HCT116 (cell line): ENCODE measurements around the gene DPF3. TPM values are rescaled to one million over a fixed set of nuclear protein-coding genes. Genes with fewer than 3 reads are reported as not detected.

ENCODE experiments used
- ATAC-seq: fragments of 200-7000 bp; cut with Tn5 transposase; 2 replicates; pipeline ENCODE4 v1.9.1; 2020; ENCODE audit warnings: mild to moderate bottlenecking, moderate library complexity
- BruUV-seq: library from RNA; stranded (reverse); fragments of 400-500 nt; replicated peaks from 2 replicates; lab custom pipeline; 2021; lab: Mats Ljungman, UMichigan
- CTCF ChIA-PET: fragments of 300-600 bp; sonication (Branson Sonifier 250); formaldehyde crosslinking; loops from one replicate; lab custom pipeline; 2021; ENCODE audit warnings: antibody characterized with exemption; lab: Charles Lee
- POLR2A ChIA-PET: fragments of 300-600, 350-600 bp; sonication (Branson Sonifier 250); formaldehyde crosslinking; loops from one replicate; lab custom pipeline; 2021; ENCODE audit warnings: antibody characterized with exemption; lab: Charles Lee
- RAD21 ChIA-PET, 2 experiments: fragments of 300-600 bp; sonication (Branson Sonifier 250); formaldehyde crosslinking; loops; one replicate each; lab custom pipeline; 2023; ENCODE audit warnings: low total read pairs in 2 of 2; ENCODE audit not compliant: uncharacterized antibody in 2 of 2, unreplicated experiment in 2 of 2, low non-redundant PET in 1 of 2; lab: Charles Lee
- DNase-seq: peaks from one replicate; pipeline ENCODE4 v3.0.0-alpha.2; 2010; ENCODE audit warnings: low read depth, low spot score
- H2AFZ ChIP-seq: fragments of 200-600 bp; shearing (Covaris generic), sonication (generic); 2 replicates; pipeline ENCODE4 v1.6.1; 2017; ENCODE audit warnings: low read depth, mixed run types, mixed read lengths, antibody characterized with exemption, low read length; ENCODE audit not compliant: poor library complexity, severe bottlenecking
- H3K27ac ChIP-seq: 2 replicates; pipeline ENCODE4 v1.5.1; 2012; ENCODE audit warnings: low read depth, low read length
- H3K27me3 ChIP-seq: fragments of 200-600 bp; sonication (generic); 2 replicates; pipeline ENCODE4 v1.6.1; 2016; ENCODE audit warnings: mixed run types, low read length, mixed read lengths; ENCODE audit not compliant: insufficient read depth
- H3K36me3 ChIP-seq, 2 experiments: fragments of 200-500 bp in 1 of 2; fragments of 200-600 bp in 1 of 2; sonication (Bioruptor generic) in 1 of 2; sonication (generic) in 1 of 2; 2 replicates each; pipeline versions ENCODE4 v1.5.1 to v1.6.1; 2014 to 2016; ENCODE audit warnings: low read length in 2 of 2, inconsistent platforms in 1 of 2, mixed read lengths in 1 of 2, mixed run types in 1 of 2; ENCODE audit not compliant: insufficient read depth in 2 of 2, control insufficient read depth in 1 of 2
- H3K4me1 ChIP-seq, 2 experiments: fragments of 200-600 bp in 1 of 2; sonication (generic) in 1 of 2; 2 replicates each; pipeline versions ENCODE4 v1.5.1 to v1.6.1; 2012 to 2017; ENCODE audit warnings: low read length in 2 of 2, inconsistent platforms in 1 of 2, mild to moderate bottlenecking in 1 of 2, mixed read lengths in 1 of 2, mixed run types in 1 of 2, moderate library complexity in 1 of 2; ENCODE audit not compliant: insufficient read depth in 2 of 2, control insufficient read depth in 1 of 2
- H3K4me2 ChIP-seq: fragments of 200-600 bp; sonication (generic); 2 replicates; pipeline ENCODE4 v1.6.1; 2017; ENCODE audit warnings: mixed run types, low read length, mixed read lengths
- H3K4me3 ChIP-seq, 2 experiments: fragments of 200-600 bp in 1 of 2; sonication (generic) in 1 of 2; replicated peaks in 1 of 2; 2 replicates each; pipeline ENCODE4 v1.5.1; 2011 to 2016; ENCODE audit warnings: low read length in 2 of 2, control low read depth in 1 of 2, low read depth in 1 of 2, mild to moderate bottlenecking in 1 of 2, mixed read lengths in 1 of 2, mixed run types in 1 of 2
- H3K79me2 ChIP-seq: fragments of 200-600 bp; sonication (generic); 2 replicates; pipeline ENCODE4 v1.6.1; 2017; ENCODE audit warnings: mild to moderate bottlenecking, mixed run types, low read length, moderate library complexity, mixed read lengths; ENCODE audit not compliant: insufficient read depth
- H3K9ac ChIP-seq: fragments of 200-600 bp; sonication (generic); 2 replicates; pipeline ENCODE4 v1.6.1; 2016; ENCODE audit warnings: low read length, mixed read lengths
- H3K9me2 ChIP-seq: fragments of 200-600 bp; sonication (generic), shearing (Covaris generic); 2 replicates; pipeline ENCODE4 v1.6.1; 2017; ENCODE audit warnings: mixed run types, mild to moderate bottlenecking, moderate library complexity; ENCODE audit not compliant: insufficient read depth
- H3K9me3 ChIP-seq, 2 experiments: fragments of 200-500 bp in 1 of 2; fragments of 200-600 bp in 1 of 2; sonication (Bioruptor generic) in 1 of 2; sonication (generic) in 1 of 2; 2 replicates each; pipeline ENCODE4 v1.6.1; 2014 to 2017; ENCODE audit warnings: low read length in 2 of 2, mixed read lengths in 2 of 2, inconsistent platforms in 1 of 2, low read depth in 1 of 2, mild to moderate bottlenecking in 1 of 2, mixed run types in 1 of 2, moderate library complexity in 1 of 2; ENCODE audit not compliant: control insufficient read depth in 1 of 2, insufficient read depth in 1 of 2
- H4K20me1 ChIP-seq: fragments of 200-600 bp; sonication (generic), shearing (Covaris generic); 2 replicates; pipeline ENCODE4 v1.6.1; 2017; ENCODE audit warnings: mixed run types, mild to moderate bottlenecking, moderate library complexity; ENCODE audit not compliant: insufficient read depth
- ATF3 ChIP-seq: IDR thresholded peaks from 2 replicates; pipeline ENCODE4 v1.6.1; 2012
- CEBPB ChIP-seq: IDR thresholded peaks from 2 replicates; pipeline ENCODE4 v1.6.1; 2012; ENCODE audit warnings: low read depth
- EZH2phosphoT487 ChIP-seq: fragments of 200-600 bp; IDR thresholded peaks from 2 replicates; pipeline ENCODE4 v1.6.1; 2018; ENCODE audit warnings: antibody characterized with exemption, borderline replicate concordance
- RAD21 ChIP-seq: IDR thresholded peaks from 2 replicates; pipeline ENCODE4 v1.6.1; 2012; ENCODE audit warnings: low read depth, mild to moderate bottlenecking
- REST ChIP-seq: IDR thresholded peaks from 2 replicates; pipeline ENCODE4 v1.6.1; 2012; ENCODE audit warnings: low read depth
- SP1 ChIP-seq: IDR thresholded peaks from 2 replicates; pipeline ENCODE4 v1.6.1; 2012; ENCODE audit warnings: low read depth
- SRF ChIP-seq: IDR thresholded peaks from 2 replicates; pipeline ENCODE4 v1.6.1; 2012; ENCODE audit warnings: low read depth
- ZBTB33 ChIP-seq: IDR thresholded peaks from 2 replicates; pipeline ENCODE4 v1.6.1; 2011; ENCODE audit warnings: mild to moderate bottlenecking, low read length, moderate library complexity; ENCODE audit not compliant: insufficient replicate concordance; ENCODE audit errors: extremely low read depth
- ZFX ChIP-seq: fragments of 450-650 bp; IDR thresholded peaks from 2 replicates; pipeline ENCODE4 v1.6.1; 2017
- intact Hi-C: fragments of 100-400 bp; cut with micrococcal nuclease; formaldehyde crosslinking; loops from 2 replicates; pipeline ENCODE4 v1.10.0; 2022
- total RNA-seq: library from RNA; stranded (reverse); gene quantifications from one replicate; pipeline ENCODE4 v1.2.1, GENCODE V29; 2021; ENCODE audit not compliant: unreplicated experiment

The DPF3 gene
- total RNA-seq, 1 experiment from 2014 or later = 0.27 TPM

- TF ChIP-seq CEBPB (no peak), SRF (no peak), REST (no peak), EZH2phosphoT487 (no peak), SP1 (no peak), ATF3 (no peak), RAD21 (no peak), ZFX (no peak), ZBTB33 (no peak)
- no peaks in the 10 kb centered on the region for H3K9me3 ChIP-seq
- no TSS peak for BruUV-seq
- DNase-seq = no peak
- no peak overlapping the region for H3K4me3 ChIP-seq
- no peaks in the 10 kb centered on the region for H3K9me2 ChIP-seq
- no peak overlapping the region for H3K4me2 ChIP-seq
- RAD21 ChIA-PET = no interaction called here
- CTCF ChIA-PET = no interaction called here
- H3K79me2 ChIP-seq = no peaks in the 10 kb centered on the region
- no peaks in the 10 kb centered on the region for H4K20me1 ChIP-seq
- H3K36me3 ChIP-seq = no peaks in the 10 kb centered on the region
- POLR2A ChIA-PET = no interaction called here
- no peak overlapping the region for H2AFZ ChIP-seq
- no peak overlapping the region for H3K9ac ChIP-seq
- no peaks in the 10 kb centered on the region for H3K27me3 ChIP-seq
- no peak for ATAC-seq
- no peak overlapping the region for H3K27ac ChIP-seq
- intact Hi-C loops = no loop called here
- H3K4me1 ChIP-seq = no peaks in the 10 kb centered on the region
Measured at GRCh38 chr14:72916174-72916573, 22.3 kb upstream of the DPF3 start.
